Measurements from ENCODE around the gene PEPD.

PEPD gene

GRCh38 chr19:33377586-33378475 lies 143.8 kb downstream of the PEPD start:
- no peak for FAIRE-seq

- FAIRE-seq: no peak
These were observed 144.5 kb downstream of the PEPD start for GRCh38 chr19:33376941-33377557.

GRCh38 chr19:33376423-33376822 lies 145.2 kb downstream of the PEPD start:
- FAIRE-seq: no peak

GRCh38 chr19:33375837-33376159 lies 145.8 kb downstream of the PEPD start:
- FAIRE-seq: no peak

- no peak for FAIRE-seq
These were observed 146.3 kb downstream of the PEPD start for GRCh38 chr19:33375156-33375836.

- FAIRE-seq: no peak
These were observed 147.3 kb downstream of the PEPD start for GRCh38 chr19:33374236-33374714.

- no peak for FAIRE-seq
These were observed 147.9 kb downstream of the PEPD start, which contains the start of gene CEBPG for GRCh38 chr19:33373453-33374235. Gene CEBPG (plus strand): TSS chr19:33373709. CDS start chr19:33379240, 5,531 bp downstream.

- no peak for FAIRE-seq
These were observed 150.8 kb downstream of the PEPD start for GRCh38 chr19:33370783-33371182.

GRCh38 chr19:33368074-33368864 lies 153.3 kb downstream of the PEPD start:
- FAIRE-seq: no peak

GRCh38 chr19:33366897-33367296 lies 154.7 kb downstream of the PEPD start:
- no peak for FAIRE-seq

GRCh38 chr19:33366127-33366526 lies 155.5 kb downstream of the PEPD start:
- no peak for FAIRE-seq

GRCh38 chr19:33365691-33366090 lies 155.9 kb downstream of the PEPD start:
- no peak for FAIRE-seq

- no peak for FAIRE-seq
These were observed 158.1 kb downstream of the PEPD start for GRCh38 chr19:33363476-33363875.

GRCh38 chr19:33362508-33363228 lies 158.9 kb downstream of the PEPD start:
- no peak for FAIRE-seq

GRCh38 chr19:33359581-33359980 lies 162.0 kb downstream of the PEPD start:
- FAIRE-seq: no peak

GRCh38 chr19:33358408-33358807 lies 163.2 kb downstream of the PEPD start:
- FAIRE-seq: no peak

GRCh38 chr19:33357556-33357955 lies 164.0 kb downstream of the PEPD start:
- no peak for FAIRE-seq

- FAIRE-seq: no peak
These were observed 166.1 kb downstream of the PEPD start for GRCh38 chr19:33355535-33355934.

GRCh38 chr19:33350538-33351309 lies 170.9 kb downstream of the PEPD start:
- FAIRE-seq: no peak

Data from endometrium (tissue), 2 donors.